HG03460 (cell line): ENCODE measurements around the gene PCDHGB5.
"Not testable (repeated sequence)": the region's sequence is repeated elsewhere in the genome, so short reads cannot be mapped to it uniquely, and the experiment has no call there.

Experiments
- ATAC-seq: cut with Tn5 transposase; IDR thresholded peaks from one replicate; pipeline ENCODE4 v1.9.1; 2021; ENCODE audit not compliant: unreplicated experiment

Gene PCDHGB5

DNA sequence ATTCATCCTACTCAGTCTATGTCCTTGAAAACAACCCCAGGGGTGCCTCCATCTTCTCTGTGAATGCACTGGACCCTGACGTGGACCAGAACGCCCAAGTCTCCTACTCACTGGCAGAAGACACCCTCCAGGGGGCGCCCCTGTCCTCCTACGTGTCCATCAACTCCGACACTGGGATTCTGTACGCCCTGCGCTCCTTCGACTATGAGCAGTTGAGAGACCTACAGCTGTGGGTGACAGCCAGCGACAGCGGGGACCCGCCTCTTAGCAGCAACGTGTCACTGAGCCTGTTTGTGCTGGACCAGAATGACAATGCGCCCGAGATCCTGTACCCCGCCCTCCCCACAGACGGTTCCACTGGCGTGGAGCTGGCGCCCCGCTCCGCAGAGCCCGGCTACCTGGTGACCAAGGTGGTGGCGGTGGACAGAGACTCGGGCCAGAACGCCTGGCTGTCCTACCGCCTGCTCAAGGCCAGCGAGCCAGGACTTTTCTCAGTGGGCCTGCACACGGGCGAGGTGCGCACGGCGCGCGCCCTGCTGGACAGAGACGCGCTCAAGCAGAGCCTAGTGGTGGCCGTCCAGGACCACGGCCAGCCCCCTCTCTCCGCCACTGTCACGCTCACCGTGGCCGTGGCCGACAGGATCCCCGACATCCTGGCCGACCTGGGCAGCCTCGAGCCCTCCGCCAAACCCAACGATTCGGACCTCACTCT lies 22.1 kb upstream of the PCDHGB5 start:
- not testable (repeated sequence) for ATAC-seq

DNA sequence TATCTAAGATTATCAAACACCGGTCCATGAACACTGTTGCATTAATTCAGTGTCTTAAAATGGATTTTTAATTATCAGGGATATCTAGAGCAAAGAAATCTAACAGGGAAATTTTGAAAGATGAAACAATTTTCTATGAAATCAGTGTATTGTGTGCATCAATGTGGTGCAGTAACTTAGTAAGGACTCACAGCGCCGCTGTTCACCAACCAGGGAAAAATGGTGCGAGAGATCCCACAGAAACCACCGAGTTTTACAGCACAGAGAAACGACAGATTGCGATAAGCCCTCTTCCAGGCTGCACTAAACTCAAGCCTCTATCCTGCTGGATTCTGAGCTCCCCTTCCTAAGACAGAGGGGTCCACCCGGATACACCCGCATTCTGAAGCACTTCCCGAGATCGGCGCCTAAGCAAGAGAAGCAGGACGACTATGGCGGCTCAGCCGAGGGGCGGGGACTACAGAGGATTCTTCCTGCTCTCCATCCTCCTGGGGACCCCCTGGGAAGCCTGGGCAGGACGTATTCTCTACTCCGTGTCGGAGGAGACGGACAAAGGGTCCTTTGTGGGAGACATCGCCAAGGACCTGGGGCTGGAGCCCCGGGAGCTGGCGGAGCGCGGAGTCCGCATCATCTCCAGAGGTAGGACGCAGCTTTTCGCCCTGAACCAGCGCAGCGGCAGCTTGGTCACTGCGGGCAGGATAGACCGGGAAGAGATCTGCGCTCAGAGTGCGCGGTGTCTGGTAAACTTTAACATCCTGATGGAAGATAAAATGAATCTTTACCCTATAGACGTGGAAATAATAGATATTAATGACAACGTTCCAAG lies 15.1 kb upstream of the PCDHGB5 start, which contains the start of gene PCDHGA7:
Gene PCDHGA7, plus strand, starts transcription at position 274 of the 826 bp plus-strand sequence. Its CDS starts 158 bp downstream, at position 432.
- no peak for ATAC-seq

DNA sequence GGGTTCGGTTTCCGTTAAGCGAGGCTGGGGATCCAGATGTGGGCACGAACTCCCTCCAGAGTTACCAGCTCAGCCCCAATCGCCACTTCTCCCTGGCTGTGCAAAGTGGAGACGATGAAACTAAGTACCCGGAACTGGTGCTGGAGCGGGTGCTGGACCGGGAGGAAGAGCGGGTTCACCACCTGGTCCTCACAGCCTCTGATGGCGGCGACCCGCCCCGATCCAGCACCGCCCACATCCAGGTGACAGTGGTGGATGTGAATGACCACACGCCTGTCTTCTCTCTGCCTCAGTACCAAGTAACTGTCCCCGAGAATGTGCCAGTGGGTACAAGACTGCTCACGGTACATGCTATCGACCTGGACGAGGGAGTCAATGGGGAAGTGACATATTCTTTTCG lies 14.4 kb upstream of the PCDHGB5 start:
- no peak for ATAC-seq

DNA sequence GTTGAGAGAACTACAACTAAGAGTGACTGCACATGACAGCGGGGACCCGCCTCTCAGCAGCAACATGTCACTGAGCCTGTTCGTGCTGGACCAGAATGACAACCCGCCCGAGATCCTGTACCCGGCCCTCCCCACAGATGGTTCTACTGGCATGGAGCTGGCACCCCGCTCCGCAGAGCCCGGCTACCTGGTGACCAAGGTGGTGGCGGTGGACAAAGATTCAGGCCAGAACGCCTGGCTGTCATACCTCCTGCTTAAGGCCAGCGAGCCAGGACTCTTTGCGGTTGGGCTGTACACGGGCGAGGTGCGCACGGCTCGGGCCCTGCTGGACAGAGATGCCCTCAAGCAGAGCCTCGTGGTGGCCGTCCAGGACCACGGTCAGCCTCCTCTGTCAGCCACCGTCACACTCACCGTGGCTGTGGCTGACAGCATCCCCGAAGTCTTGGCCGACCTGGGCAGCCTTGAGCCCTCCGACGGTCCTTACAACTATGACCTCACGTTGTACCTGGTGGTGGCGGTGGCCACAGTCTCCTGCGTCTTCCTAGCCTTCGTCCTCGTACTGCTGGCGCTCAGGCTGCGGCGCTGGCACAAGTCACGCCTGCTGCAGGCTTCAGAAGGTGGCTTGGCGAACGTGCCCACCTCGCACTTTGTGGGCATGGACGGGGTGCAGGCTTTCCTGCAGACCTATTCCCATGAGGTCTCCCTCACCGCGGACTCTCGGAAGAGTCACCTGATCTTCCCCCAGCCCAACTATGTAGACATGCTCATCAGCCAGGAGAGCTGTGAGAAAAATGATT lies 13.1 kb upstream of the PCDHGB5 start:
- ATAC-seq, result no peak

DNA sequence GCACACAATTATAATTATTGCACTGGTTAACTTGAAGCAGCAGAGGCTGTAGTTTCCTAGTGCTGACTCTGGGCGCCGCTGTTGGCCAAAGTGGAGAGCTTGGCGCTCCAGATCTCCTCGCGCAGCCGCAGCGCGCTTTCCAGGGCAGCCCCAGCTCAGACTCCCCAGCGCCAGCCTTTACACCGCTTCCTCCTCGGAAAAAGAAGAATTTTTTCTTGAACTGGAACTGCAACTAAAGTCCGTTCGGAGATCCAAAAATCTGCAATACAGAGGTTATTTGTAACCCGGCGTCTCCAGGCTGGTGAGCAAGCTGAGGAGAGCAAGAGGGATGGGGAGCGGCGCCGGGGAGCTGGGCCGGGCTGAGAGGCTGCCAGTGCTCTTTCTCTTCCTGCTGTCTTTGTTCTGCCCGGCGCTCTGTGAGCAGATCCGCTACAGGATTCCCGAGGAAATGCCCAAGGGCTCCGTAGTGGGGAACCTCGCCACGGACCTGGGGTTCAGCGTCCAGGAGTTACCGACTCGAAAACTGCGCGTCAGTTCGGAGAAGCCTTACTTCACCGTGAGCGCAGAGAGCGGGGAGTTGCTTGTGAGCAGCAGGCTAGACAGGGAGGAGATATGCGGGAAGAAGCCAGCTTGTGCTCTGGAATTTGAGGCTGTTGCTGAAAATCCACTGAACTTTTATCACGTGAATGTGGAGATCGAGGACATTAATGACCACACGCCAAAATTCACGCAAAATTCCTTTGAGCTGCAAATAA lies 10.0 kb upstream of the PCDHGB5 start, which contains the start of gene PCDHGB4:
Gene PCDHGB4, plus strand, starts transcription at position 142 of the 755 bp plus-strand sequence. Its CDS starts 187 bp downstream, at position 329.
- not testable (repeated sequence) for ATAC-seq

DNA sequence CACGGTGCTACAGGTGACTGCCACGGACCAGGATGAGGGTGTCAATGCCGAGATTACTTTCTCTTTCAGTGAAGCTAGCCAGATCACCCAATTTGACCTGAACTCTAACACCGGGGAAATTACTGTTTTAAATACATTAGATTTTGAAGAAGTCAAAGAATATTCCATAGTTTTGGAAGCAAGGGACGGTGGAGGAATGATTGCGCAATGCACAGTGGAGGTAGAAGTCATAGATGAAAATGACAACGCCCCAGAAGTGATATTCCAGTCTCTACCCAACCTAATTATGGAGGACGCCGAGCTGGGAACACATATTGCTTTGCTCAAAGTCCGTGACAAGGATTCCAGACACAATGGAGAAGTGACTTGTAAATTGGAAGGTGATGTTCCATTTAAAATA lies 9.1 kb upstream of the PCDHGB5 start:
- no peak for ATAC-seq

DNA sequence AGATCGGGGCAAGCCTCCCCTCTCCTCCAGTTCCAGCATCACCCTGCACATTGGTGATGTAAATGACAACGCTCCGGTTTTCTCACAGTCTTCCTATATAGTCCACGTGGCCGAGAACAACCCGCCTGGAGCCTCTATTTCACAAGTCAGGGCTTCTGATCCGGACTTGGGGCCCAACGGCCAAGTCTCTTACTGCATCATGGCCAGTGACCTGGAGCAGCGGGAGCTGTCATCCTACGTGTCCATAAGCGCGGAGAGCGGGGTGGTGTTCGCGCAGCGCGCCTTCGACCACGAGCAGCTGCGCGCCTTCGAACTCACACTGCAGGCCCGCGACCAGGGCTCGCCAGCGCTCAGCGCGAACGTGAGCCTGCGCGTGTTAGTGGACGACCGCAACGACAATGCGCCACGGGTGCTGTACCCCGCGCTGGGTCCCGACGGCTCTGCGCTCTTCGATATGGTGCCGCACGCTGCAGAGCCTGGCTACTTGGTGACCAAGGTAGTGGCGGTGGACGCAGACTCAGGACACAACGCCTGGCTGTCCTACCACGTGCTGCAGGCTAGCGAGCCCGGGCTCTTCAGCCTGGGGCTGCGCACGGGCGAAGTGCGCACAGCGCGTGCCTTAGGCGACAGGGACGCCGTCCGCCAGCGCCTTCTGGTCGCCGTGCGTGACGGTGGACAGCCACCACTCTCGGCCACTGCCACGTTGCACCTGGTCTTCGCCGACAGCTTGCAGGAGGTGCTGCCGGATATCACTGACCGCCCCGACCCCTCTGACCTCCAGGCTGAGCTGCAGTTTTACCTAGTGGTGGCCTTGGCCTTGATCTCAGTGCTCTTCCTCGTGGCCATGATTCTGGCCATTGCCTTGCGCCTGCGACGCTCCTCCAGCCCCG lies 8.3 kb upstream of the PCDHGB5 start:
- ATAC-seq, result no peak

DNA sequence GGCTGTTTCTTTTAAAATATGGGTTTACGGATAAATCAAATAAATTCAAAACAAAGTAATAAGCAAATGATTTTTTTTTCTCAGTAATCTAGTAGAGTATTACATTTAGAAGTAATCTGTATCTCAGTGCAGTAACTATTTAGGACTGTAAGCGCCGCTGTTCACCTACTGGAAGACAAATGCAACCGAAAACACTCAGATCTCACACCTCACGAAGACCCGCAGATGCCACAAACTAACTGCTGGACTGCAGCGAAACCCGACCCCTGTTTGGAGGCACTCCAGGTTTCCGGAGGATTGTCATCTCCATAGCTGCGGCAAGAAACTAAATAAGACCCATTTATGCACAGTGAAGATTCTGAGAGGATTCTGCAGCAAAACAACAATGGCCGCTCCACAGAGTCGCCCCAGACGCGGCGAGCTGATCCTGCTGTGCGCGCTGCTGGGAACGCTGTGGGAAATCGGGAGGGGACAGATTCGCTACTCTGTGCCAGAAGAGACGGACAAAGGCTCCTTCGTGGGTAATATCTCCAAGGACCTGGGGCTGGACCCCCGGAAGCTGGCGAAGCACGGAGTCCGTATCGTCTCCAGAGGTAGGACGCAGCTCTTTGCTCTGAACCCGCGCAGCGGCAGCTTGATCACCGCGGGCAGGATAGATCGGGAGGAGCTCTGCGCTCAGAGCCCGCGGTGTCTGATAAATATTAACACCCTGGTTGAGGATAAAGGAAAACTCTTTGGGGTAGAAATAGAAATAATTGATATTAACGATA lies 5.1 kb upstream of the PCDHGB5 start, which contains the start of gene PCDHGA8:
Gene PCDHGA8, plus strand, starts transcription at position 205 of the 770 bp plus-strand sequence. Its CDS starts 181 bp downstream, at position 386.
- no peak for ATAC-seq

DNA sequence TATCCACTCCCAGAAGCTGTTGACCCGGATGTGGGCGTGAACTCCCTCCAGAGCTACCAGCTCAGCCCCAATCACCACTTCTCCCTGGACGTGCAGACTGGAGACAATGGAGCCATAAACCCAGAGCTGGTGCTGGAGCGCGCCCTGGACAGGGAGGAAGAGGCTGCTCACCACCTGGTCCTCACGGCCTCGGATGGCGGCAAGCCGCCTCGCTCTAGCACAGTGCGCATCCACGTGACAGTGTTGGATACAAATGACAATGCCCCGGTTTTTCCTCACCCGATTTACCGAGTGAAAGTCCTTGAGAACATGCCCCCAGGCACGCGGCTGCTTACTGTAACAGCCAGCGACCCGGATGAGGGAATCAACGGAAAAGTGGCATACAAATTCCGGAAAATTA lies 4.5 kb upstream of the PCDHGB5 start:
- no peak for ATAC-seq

DNA sequence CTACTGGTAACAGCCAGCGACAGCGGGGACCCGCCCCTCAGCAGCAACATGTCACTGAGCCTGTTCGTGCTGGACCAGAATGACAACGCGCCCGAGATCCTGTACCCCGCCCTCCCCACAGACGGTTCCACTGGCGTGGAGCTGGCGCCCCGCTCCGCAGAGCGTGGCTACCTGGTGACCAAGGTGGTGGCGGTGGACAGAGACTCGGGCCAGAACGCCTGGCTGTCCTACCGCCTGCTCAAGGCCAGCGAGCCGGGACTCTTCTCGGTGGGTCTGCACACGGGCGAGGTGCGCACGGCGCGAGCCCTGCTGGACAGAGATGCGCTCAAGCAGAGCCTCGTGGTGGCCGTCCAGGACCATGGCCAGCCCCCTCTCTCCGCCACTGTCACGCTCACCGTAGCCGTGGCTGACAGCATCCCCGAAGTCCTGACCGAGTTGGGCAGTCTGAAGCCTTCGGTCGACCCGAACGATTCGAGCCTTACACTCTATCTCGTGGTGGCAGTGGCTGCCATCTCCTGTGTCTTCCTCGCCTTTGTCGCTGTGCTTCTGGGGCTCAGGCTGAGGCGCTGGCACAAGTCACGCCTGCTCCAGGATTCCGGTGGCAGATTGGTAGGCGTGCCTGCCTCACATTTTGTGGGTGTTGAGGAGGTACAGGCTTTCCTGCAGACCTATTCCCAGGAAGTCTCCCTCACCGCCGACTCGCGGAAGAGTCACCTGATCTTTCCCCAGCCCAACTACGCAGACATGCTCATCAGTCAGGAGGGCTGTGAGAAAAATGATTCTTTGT lies 3.2 kb upstream of the PCDHGB5 start:
- ATAC-seq, result not testable (repeated sequence)

DNA sequence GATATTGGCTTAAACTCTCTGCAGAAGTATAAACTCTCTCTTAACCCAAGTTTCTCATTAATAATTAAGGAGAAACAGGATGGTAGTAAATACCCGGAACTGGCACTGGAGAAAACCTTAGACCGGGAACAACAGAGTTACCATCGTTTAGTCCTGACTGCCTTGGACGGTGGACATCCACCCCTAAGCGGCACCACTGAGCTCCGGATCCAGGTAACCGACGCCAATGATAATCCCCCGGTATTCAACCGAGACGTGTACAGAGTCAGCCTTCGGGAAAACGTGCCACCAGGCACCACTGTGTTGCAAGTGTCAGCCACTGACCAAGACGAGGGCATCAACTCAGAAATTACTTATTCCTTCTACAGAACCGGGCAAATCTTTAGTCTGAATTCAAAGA lies 861 bp downstream of the PCDHGB5 start:
- no peak for ATAC-seq

DNA sequence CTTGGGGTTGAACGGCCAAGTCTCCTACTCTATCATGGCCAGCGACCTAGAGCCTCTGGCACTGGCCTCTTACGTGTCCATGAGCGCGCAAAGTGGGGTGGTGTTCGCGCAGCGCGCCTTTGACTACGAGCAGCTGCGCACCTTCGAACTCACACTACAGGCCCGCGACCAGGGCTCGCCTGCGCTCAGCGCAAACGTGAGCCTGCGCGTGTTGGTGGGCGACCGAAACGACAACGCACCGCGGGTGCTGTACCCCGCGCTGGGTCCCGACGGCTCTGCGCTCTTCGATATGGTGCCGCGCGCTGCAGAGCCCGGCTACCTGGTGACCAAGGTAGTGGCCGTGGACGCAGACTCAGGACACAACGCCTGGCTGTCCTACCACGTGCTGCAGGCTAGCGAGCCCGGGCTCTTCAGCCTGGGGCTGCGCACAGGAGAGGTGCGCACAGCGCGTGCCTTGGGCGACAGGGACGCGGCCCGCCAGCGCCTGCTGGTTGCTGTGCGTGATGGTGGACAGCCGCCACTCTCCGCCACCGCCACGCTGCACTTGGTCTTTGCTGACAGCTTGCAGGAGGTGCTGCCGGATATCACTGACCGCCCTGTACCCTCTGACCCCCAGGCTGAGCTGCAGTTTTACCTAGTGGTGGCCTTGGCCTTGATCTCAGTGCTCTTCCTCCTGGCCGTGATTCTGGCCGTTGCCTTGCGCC lies 2.0 kb downstream of the PCDHGB5 start:
- no peak for ATAC-seq

DNA sequence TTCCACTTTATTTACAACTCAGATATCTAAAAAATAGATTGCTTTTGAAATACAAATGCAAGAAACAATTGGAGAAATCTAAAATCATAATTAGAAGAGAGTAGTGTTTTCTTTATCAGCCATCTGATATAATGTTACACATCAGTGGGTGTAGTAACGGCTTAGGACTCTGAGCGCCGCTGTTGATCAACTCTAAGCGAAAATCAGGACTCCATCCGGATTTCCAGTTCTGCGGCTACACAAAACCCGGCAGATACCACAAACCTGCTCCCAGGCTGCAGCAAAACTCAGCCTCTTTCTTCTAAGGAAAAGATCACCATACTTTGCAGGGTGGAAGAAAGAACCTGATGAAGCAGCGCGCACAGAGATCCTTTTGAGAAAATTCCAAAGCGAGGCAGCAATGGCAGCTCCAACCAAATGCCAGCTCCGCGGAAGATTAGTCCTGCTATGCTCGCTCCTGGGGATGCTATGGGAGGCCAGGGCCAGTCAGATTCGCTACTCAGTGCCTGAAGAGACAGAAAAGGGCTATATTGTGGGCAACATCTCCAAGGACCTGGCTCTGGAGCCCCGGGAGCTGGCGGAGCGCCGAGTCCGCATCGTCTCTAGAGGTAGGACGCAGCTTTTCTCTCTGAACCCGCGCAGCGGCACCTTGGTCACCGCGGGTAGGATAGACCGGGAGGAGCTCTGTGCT lies 5.0 kb downstream of the PCDHGB5 start, which contains the start of gene PCDHGA9:
Gene PCDHGA9, plus strand, starts transcription at position 226 of the 691 bp plus-strand sequence. Its CDS starts 175 bp downstream, at position 401.
- ATAC-seq, result no peak

DNA sequence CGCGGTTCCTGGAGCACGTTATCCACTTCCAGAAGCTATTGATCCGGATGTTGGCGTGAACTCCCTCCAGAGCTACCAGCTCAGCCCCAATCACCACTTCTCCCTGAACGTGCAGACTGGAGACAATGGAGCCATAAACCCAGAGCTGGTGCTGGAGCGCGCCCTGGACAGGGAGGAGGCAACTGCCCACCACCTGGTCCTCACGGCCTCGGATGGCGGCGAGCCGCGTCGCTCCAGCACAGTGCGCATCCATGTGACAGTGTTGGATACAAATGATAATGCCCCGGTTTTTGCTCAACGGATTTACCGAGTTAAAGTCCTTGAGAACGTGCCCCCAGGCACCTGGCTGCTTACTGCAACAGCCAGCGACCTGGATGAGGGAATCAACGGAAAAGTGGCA lies 5.6 kb downstream of the PCDHGB5 start:
- no peak for ATAC-seq

DNA sequence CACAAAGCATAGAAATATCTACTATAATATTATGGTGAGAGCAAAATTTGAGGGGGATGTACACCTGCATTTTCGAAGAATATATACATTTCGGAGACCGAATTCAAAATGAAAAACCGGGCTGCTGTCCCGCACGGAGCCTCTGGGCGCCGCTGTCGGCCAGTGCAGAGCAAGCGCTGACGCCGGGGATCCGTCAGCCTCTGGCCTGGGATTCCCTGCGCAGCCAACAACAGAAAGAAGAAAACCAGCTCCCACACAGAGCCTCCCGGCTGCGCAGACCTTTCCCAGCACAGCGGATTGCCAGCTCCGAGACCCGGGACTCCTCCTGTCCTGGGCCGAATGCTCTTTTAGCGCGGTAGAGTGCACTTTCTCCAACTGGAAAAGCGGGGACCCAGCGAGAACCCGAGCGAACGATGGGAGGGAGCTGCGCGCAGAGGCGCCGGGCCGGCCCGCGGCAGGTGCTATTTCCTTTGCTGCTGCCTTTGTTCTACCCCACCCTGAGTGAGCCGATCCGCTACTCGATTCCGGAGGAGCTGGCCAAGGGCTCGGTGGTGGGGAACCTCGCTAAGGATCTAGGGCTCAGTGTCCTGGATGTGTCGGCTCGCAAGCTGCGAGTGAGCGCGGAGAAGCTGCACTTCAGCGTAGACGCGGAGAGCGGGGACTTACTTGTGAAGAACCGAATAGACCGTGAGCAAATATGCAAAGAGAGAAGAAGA lies 10.2 kb downstream of the PCDHGB5 start, which contains the start of gene PCDHGB6:
Gene PCDHGB6, plus strand, starts transcription at position 232 of the 716 bp plus-strand sequence. Its CDS starts 182 bp downstream, at position 414.
- not testable (repeated sequence) for ATAC-seq
